T-cell (primary cell): ENCODE data around the gene CDH7. TPM values are rescaled to one million over a fixed set of nuclear protein-coding genes. Genes with fewer than 3 reads are reported as not detected.

Experiments
- ATAC-seq, 4 experiments: fragments of 200-7000 bp in 3 of 4; fragments of 150-1000 bp in 1 of 4; cut with Tn5 transposase; replicated peaks in 1 of 4; 1 replicate in 3 of 4; 2 replicates in 1 of 4; pipeline ENCODE4 v1.10.0; 2021; ENCODE audit warnings: moderate library complexity in 3 of 4, mild to moderate bottlenecking in 2 of 4, moderate number of reproducible peaks in 1 of 4
- CTCF ChIA-PET, 2 donors: fragments of 300-600 bp; sonication (Branson Sonifier 250); formaldehyde crosslinking; loops; one replicate each; lab custom pipeline; 2022; ENCODE audit warnings: antibody characterized with exemption in 2 of 2; lab: Charles Lee
- POLR2A ChIA-PET, 2 donors: fragments of 300-600 bp; sonication (Branson Sonifier 250); formaldehyde crosslinking; loops; one replicate each; lab custom pipeline; 2022; ENCODE audit warnings: antibody characterized with exemption in 2 of 2; lab: Charles Lee
- DNase-seq, 35 experiments: peaks; one replicate each; pipeline versions ENCODE4 v3.0.0 to v3.0.0-alpha.2; 2013 to 2023
- H3K27ac ChIP-seq: one replicate; pipeline ENCODE4 v1.5.1; 2013; ENCODE audit warnings: low read length
- H3K27me3 ChIP-seq, 2 experiments: replicated peaks in 1 of 2; 1 replicate in 1 of 2; 2 replicates in 1 of 2; pipeline versions ENCODE4 v1.6.1 to v1.7.0; 2013; ENCODE audit warnings: low read length in 1 of 2, mixed read lengths in 1 of 2; ENCODE audit not compliant: control insufficient read depth in 2 of 2, insufficient read depth in 2 of 2; ENCODE audit errors: extremely low read depth in 1 of 2
- H3K36me3 ChIP-seq, 2 donors: 1 replicate in 1 of 2; 2 replicates in 1 of 2; pipeline versions ENCODE4 v1.6.1 to v1.7.0; 2013; ENCODE audit warnings: low read length in 1 of 2; ENCODE audit not compliant: control insufficient read depth in 2 of 2, insufficient read depth in 1 of 2; ENCODE audit errors: extremely low read depth in 1 of 2
- H3K4me1 ChIP-seq, 2 experiments: 1 replicate in 1 of 2; 2 replicates in 1 of 2; pipeline versions ENCODE4 v1.6.1 to v1.7.0; 2013; ENCODE audit warnings: low read length in 2 of 2, mixed read lengths in 1 of 2; ENCODE audit not compliant: insufficient read depth in 2 of 2, control insufficient read depth in 1 of 2; ENCODE audit errors: extremely low read depth in 1 of 2
- H3K4me3 ChIP-seq, 2 donors: 1 replicate in 1 of 2; 2 replicates in 1 of 2; pipeline versions ENCODE4 v1.5.1 to v1.7.0; 2013; ENCODE audit warnings: mild to moderate bottlenecking in 2 of 2, low read length in 1 of 2, moderate library complexity in 1 of 2; ENCODE audit not compliant: control insufficient read depth in 1 of 2; ENCODE audit errors: extremely low read depth in 1 of 2
- H3K9me3 ChIP-seq: 2 replicates; pipeline ENCODE4 v1.7.0; 2013
- H3K27ac Mint-ChIP-seq, 2 donors: one replicate each; pipeline ENCODE4 v1.8.0; 2020 to 2021; ENCODE audit warnings: mild to moderate bottlenecking in 2 of 2, mixed read lengths in 2 of 2
- H3K27me3 Mint-ChIP-seq, 2 donors: one replicate each; pipeline ENCODE4 v1.8.0; 2021 to 2022; ENCODE audit warnings: mixed read lengths in 2 of 2
- H3K36me3 Mint-ChIP-seq: one replicate; pipeline ENCODE4 v1.8.0; 2021; ENCODE audit warnings: mixed read lengths
- H3K4me1 Mint-ChIP-seq, 3 donors: one replicate each; pipeline ENCODE4 v1.8.0; 2020 to 2022; ENCODE audit warnings: mixed read lengths in 3 of 3, mild to moderate bottlenecking in 1 of 3
- H3K4me3 Mint-ChIP-seq, 3 donors: one replicate each; pipeline ENCODE4 v1.8.0; 2020 to 2022; ENCODE audit warnings: mild to moderate bottlenecking in 3 of 3, mixed read lengths in 3 of 3, moderate library complexity in 3 of 3
- H3K9me3 Mint-ChIP-seq, 3 donors: one replicate each; pipeline ENCODE4 v1.8.0; 2020 to 2022; ENCODE audit warnings: mixed read lengths in 3 of 3
- WGBS: methylation state at CpG from one replicate; pipeline ENCODE4 v1.1.5; 2013; ENCODE audit warnings: missing lambda C conversion rate; ENCODE audit not compliant: insufficient coverage; 5-methylcytosine and 5-hydroxymethylcytosine counted together
- total RNA-seq, 35 experiments: library from RNA in 6 of 35; stranded (reverse) in 6 of 35; fragments of 120-200 nt in 1 of 35; gene quantifications; one replicate each; pipeline versions ENCODE4 v1.2.1 to v1.2.4 and lab custom pipeline; 2013 to 2026

CDH7 gene
- total RNA-seq, 5 donors from 2014 or later (not counting 1 experiment from before 2014, with no cell fraction given), result not detected

GRCh38 chr18:65735155-65735554, 15.7 kb upstream of the CDH7 start:
- no peak overlapping the region for H3K27ac Mint-ChIP-seq
- peaks cover 3 to 17% (median 13%) of the 10 kb centered on the region in 3 donors for H3K9me3 Mint-ChIP-seq
- no peak overlapping the region for H3K27ac ChIP-seq
- H3K36me3 ChIP-seq, result no peaks in the 10 kb centered on the region
- no peak for ATAC-seq
- ChIA-PET POLR2A (no interaction called here), CTCF (no interaction called here)
- no peaks in the 10 kb centered on the region for H3K4me1 Mint-ChIP-seq
- no peak for DNase-seq
- H3K27me3 ChIP-seq, result no peaks in the 10 kb centered on the region
- H3K9me3 ChIP-seq, result no peaks in the 10 kb centered on the region
- no CpG with 5 or more reads among the region's 3 CpGs for WGBS
- no peaks in the 10 kb centered on the region for H3K4me1 ChIP-seq
- H3K4me3 Mint-ChIP-seq, result no peak overlapping the region
- no peak overlapping the region for H3K4me3 ChIP-seq
- no peaks in the 10 kb centered on the region for H3K27me3 Mint-ChIP-seq
- H3K36me3 Mint-ChIP-seq, result no peaks in the 10 kb centered on the region

- 83% methylated on average over 1 of the region's 2 CpGs for WGBS
These were observed 13.3 kb upstream of the CDH7 start for GRCh38 chr18:65737471-65737955.

DNA sequence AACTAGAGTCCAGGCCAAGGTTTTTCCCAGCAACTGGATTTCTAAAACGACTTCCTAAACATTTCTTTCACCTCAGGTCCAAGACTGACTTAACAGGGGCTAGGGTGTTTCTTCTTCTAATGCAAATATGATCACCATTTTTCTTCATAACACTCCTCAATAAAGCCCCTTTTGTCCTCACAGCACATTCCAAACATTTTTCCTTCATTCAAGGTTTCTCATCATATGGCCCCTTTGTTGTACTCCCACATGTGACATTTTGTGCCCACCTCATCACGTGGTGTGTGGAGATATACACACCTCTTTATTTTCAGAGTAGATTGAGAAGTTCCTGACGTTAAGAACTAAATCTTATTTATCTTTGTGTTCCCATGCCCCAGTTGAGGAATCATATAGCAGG, 3.9 kb upstream of the CDH7 start:
- Histone ChIP-seq H3K9me3 (no peaks in the 10 kb centered on the region), H3K4me3 (no peak overlapping the region), H3K36me3 (no peaks in the 10 kb centered on the region), H3K27ac (no peak overlapping the region), H3K27me3 (peaks cover 7% of the 10 kb centered on the region in 2 experiments), H3K4me1 (no peaks in the 10 kb centered on the region)
- Mint-ChIP-seq H3K9me3 (peaks cover 5 to 15% (median 8%) of the 10 kb centered on the region in 3 donors), H3K4me3 (no peak overlapping the region), H3K36me3 (no peaks in the 10 kb centered on the region), H3K4me1 (no peaks in the 10 kb centered on the region), H3K27me3 (peaks cover 10 to 19% of the 10 kb centered on the region in 2 donors), H3K27ac (no peak overlapping the region)
- DNase-seq (no peak), ATAC-seq (no peak)
- POLR2A ChIA-PET, result no interaction called here
- CTCF ChIA-PET, result no interaction called here
- 22% methylated on average over 1 of the region's 3 CpGs for WGBS

More at GRCh38 chr18:65737471-65737955, 13.3 kb upstream of the CDH7 start:
- DNase-seq, result no peak
- Histone ChIP-seq H3K27me3 (no peaks in the 10 kb centered on the region), H3K36me3 (no peaks in the 10 kb centered on the region), H3K4me3 (no peak overlapping the region), H3K4me1 (no peaks in the 10 kb centered on the region), H3K27ac (no peak overlapping the region), H3K9me3 (no peaks in the 10 kb centered on the region)
- H3K4me3 Mint-ChIP-seq, result no peak overlapping the region
- H3K27me3 Mint-ChIP-seq, result no peaks in the 10 kb centered on the region
- peaks cover 3 to 17% (median 13%) of the 10 kb centered on the region in 3 donors for H3K9me3 Mint-ChIP-seq
- H3K27ac Mint-ChIP-seq, result no peak overlapping the region
- no peaks in the 10 kb centered on the region for H3K36me3 Mint-ChIP-seq
- POLR2A ChIA-PET, result no interaction called here
- no peaks in the 10 kb centered on the region for H3K4me1 Mint-ChIP-seq
- ATAC-seq, result no peak
- CTCF ChIA-PET, result no interaction called here

- H3K27me3 ChIP-seq, result peaks cover 7% of the 10 kb centered on the region in 2 experiments
- H3K4me3 ChIP-seq, result no peak overlapping the region
- ChIA-PET POLR2A (no interaction called here), CTCF (no interaction called here)
- Mint-ChIP-seq H3K36me3 (no peaks in the 10 kb centered on the region), H3K9me3 (peaks cover 5 to 15% (median 8%) of the 10 kb centered on the region in 3 donors), H3K4me3 (no peak overlapping the region), H3K27me3 (peaks cover 12 to 19% of the 10 kb centered on the region in 2 donors), H3K27ac (no peak overlapping the region), H3K4me1 (no peaks in the 10 kb centered on the region)
- no peaks in the 10 kb centered on the region for H3K4me1 ChIP-seq
- H3K36me3 ChIP-seq, result no peaks in the 10 kb centered on the region
- no peak for ATAC-seq
- 80% methylated on average over 1 of the region's 2 CpGs for WGBS
- H3K9me3 ChIP-seq, result no peaks in the 10 kb centered on the region
- H3K27ac ChIP-seq, result no peak overlapping the region
- no peak for DNase-seq
These were observed 2.5 kb upstream of the CDH7 start for GRCh38 chr18:65748321-65748720.

GRCh38 chr18:65749841-65750240, 971 bp upstream of the CDH7 start:
- no peak for DNase-seq
- H3K4me3 ChIP-seq, result no peak overlapping the region
- Mint-ChIP-seq H3K36me3 (no peaks in the 10 kb centered on the region), H3K27ac (no peak overlapping the region), H3K27me3 (peaks cover 13 to 19% of the 10 kb centered on the region in 2 donors), H3K4me3 (no peak overlapping the region), H3K4me1 (no peaks in the 10 kb centered on the region), H3K9me3 (peaks cover 5 to 10% (median 8%) of the 10 kb centered on the region in 3 donors)
- ChIA-PET POLR2A (no interaction called here), CTCF (interaction anchor here in 1 of 2 donors (0.7 kb wide), 1 partner anchor 995 kb away, joined by 7 read pairs; no protein-coding TSS in a partner anchor)
- H3K36me3 ChIP-seq, result no peaks in the 10 kb centered on the region
- no peak overlapping the region for H3K27ac ChIP-seq
- no peaks in the 10 kb centered on the region for H3K9me3 ChIP-seq
- H3K27me3 ChIP-seq, result peaks cover 7% of the 10 kb centered on the region in 2 experiments
- no peak for ATAC-seq
- 18% methylated on average over 4 of the region's 8 CpGs for WGBS
- no peaks in the 10 kb centered on the region for H3K4me1 ChIP-seq

DNA sequence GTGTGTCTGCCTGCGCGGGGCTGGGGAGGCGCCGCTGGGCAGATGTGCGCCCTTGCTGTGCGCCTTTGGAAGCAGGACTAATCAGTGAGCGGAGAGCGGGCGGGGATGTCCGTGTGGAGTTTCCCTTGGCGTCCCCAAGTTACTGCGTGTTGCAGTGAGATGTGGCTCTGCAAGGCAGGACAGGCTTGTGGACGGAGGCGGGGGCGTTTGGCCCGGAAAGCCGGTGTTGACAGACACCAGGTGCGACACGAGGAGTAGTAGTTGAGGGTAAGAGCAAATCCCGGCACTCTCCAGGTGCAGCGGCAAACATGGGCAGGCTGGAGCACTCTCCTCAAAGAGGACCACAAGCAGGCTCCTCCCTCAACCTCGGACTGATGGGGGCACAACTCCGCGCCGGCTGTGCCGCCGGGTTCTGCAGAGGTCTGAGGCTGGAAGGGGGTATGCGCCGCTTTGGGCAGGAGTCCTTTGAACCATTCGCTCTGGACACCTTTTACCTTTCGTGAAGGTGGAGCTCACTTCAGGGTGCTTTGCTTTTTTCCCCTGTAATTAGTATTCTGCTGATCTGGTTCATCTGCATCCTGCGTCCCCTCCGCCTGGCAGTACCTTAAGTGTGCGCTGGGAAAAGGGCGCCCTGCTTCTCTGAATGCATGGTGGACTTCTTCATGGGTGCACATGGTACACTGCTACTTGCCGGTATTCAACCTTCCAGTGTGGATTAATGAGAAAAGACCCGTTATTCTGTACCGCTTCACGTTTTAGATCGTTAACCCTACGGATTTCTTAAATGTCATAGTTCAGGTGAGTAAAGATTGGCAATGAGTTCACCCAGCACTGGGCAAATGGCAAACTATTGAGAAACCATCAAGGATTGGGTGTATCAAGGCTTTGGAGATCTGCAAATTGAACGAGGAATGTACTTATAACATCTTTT, 608 bp downstream of the CDH7 start:
- H3K27me3 ChIP-seq, result peaks cover 7% of the 10 kb centered on the region in 2 experiments
- no peak for ATAC-seq
- H3K4me1 Mint-ChIP-seq, result no peaks in the 10 kb centered on the region
- no peak overlapping the region for H3K27ac Mint-ChIP-seq
- peaks cover 13 to 19% of the 10 kb centered on the region in 2 donors for H3K27me3 Mint-ChIP-seq
- H3K4me1 ChIP-seq, result no peaks in the 10 kb centered on the region
- 18% methylated on average over 34 of the region's 42 CpGs for WGBS
- H3K9me3 ChIP-seq, result no peaks in the 10 kb centered on the region
- peaks cover 8 to 10% (median 10%) of the 10 kb centered on the region in 3 donors for H3K9me3 Mint-ChIP-seq
- H3K36me3 Mint-ChIP-seq, result no peaks in the 10 kb centered on the region
- DNase-seq, result no peak
- no peaks in the 10 kb centered on the region for H3K36me3 ChIP-seq
- H3K4me3 Mint-ChIP-seq, result no peak overlapping the region
- ChIA-PET CTCF (no interaction called here), POLR2A (no interaction called here)
- no peak overlapping the region for H3K27ac ChIP-seq
- no peak overlapping the region for H3K4me3 ChIP-seq
